ENCODE results near the gene GAL3ST2. TPM values are rescaled to one million over a fixed set of nuclear protein-coding genes. Genes with fewer than 3 reads are reported as not detected.

The GAL3ST2 gene
- polyA plus RNA-seq, 1 experiment: not detected

DNA sequence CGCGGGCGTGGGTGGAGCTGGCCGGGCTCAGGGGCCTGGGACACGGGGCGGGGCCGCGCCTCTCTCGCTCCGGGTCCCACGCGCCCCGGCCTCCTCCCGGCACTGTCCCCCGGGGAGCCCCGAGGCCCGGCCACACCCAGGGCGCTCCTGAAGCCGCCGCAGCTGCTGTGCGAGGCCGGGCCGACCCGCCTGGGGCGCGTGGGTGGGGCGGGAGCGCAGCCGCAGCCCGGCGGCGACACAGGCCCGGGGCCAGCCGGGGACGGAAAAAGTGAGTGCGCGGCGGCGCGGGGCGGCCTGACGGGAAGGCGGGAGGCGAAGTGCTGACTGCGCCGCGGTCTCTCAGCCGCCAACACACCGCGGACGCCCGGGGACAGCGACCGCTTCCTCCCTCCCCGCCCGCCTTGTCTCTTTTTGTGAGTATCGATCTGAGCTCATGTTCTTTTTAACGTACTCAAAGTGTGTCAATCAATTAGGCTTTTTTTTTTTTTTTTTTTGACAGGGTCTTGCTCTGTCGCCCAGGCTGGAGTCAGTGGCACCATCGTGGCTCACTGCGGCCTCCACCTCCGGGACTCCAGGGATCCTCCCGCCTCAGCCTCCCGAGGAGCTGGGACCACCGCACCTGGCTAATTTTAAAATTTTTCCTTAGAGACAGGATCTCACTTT is 67.6 kb downstream of the GAL3ST2 start:
- H3K27ac ChIP-seq (ENCODE audit: low read depth, low read length): no peak overlapping the region
- TF ChIP-seq, protein P1, sequence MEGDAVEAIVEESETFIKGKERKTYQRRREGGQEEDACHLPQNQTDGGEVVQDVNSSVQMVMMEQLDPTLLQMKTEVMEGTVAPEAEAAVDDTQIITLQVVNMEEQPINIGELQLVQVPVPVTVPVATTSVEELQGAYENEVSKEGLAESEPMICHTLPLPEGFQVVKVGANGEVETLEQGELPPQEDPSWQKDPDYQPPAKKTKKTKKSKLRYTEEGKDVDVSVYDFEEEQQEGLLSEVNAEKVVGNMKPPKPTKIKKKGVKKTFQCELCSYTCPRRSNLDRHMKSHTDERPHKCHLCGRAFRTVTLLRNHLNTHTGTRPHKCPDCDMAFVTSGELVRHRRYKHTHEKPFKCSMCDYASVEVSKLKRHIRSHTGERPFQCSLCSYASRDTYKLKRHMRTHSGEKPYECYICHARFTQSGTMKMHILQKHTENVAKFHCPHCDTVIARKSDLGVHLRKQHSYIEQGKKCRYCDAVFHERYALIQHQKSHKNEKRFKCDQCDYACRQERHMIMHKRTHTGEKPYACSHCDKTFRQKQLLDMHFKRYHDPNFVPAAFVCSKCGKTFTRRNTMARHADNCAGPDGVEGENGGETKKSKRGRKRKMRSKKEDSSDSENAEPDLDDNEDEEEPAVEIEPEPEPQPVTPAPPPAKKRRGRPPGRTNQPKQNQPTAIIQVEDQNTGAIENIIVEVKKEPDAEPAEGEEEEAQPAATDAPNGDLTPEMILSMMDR (IDR thresholded peaks at IDR 0.05; ENCODE audit: low read depth, low read length): no peak
- POLR2A ChIA-PET: interaction anchor here (0.6 to 0.7 kb wide), 2 partner anchors 15 to 81 kb away, joined by 3 to 5 read pairs; no protein-coding TSS in a partner anchor
- peaks cover 6% of the 10 kb centered on the region; the same call in 1 of the 2 replicates for H3K9me3 ChIP-seq (ENCODE audit: control insufficient read depth, insufficient read depth, low read length)
- peaks cover 5% of the 10 kb centered on the region for H3K27me3 ChIP-seq (ENCODE audit: control insufficient read depth, insufficient read depth, low read length)
- peak overlapping the region; percentile 51 for H3K4me3 ChIP-seq (ENCODE audit: low read depth, low read length)
- CTCF ChIA-PET: interaction anchor here (0.6 to 0.8 kb wide), 2 partner anchors 8 to 34 kb away, joined by 3 read pairs; no protein-coding TSS in a partner anchor
- DNase-seq (ENCODE audit: low read depth, low spot score): no peak

DNA sequence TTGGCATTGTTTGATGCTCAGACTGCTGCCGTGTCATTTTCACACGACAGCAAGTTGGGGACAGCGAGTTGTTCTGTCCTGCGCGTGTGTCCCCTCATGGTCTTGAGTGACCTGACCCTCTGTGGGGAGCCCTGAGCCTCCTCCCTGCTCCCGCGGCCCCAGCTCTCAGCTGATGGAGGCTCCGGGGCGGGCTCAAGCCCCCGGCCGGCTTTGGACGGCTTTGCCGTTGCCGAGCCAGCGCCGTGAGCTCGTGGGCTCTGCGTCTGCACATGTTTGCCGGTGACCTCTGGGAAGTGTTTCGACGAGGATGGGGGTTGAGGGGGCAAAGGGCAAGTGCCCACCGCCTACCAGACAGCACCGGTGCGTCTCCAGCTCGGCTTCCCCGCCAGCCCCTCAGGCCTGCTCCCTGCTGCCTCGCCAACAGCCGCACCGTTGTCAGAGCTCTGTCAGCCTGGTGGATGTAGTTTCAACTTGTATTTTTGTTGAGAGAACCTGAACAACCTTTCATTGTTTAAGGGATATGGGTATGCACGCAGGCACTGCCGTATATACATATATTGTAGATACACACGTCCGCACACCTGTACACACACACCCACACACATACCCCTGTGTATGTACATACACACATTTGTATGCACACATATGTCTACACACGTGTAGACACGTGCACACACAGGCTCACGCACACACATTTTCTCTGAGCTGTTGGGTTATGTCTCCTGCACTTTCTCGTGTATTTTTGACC is 68.4 kb downstream of the GAL3ST2 start:
- DNase-seq (ENCODE audit: low read depth, low spot score): no peak
- CTCF ChIA-PET: interaction anchor here (0.6 to 0.8 kb wide), 2 partner anchors 9 to 33 kb away, joined by 3 read pairs; no protein-coding TSS in a partner anchor
- POLR2A ChIA-PET: interaction anchor here (0.6 to 0.7 kb wide), 2 partner anchors 15 to 80 kb away, joined by 3 to 5 read pairs; no protein-coding TSS in a partner anchor
- no peak overlapping the region for H3K4me3 ChIP-seq (ENCODE audit: low read depth, low read length)
- TF ChIP-seq, protein P1 (IDR thresholded peaks at IDR 0.05; ENCODE audit: low read depth, low read length): no peak
- H3K27me3 ChIP-seq (ENCODE audit: control insufficient read depth, insufficient read depth, low read length): peaks cover 5% of the 10 kb centered on the region
- peaks cover 6% of the 10 kb centered on the region; the same call in 1 of the 2 replicates for H3K9me3 ChIP-seq (ENCODE audit: control insufficient read depth, insufficient read depth, low read length)
- H3K27ac ChIP-seq (ENCODE audit: low read depth, low read length): no peak overlapping the region

DNA sequence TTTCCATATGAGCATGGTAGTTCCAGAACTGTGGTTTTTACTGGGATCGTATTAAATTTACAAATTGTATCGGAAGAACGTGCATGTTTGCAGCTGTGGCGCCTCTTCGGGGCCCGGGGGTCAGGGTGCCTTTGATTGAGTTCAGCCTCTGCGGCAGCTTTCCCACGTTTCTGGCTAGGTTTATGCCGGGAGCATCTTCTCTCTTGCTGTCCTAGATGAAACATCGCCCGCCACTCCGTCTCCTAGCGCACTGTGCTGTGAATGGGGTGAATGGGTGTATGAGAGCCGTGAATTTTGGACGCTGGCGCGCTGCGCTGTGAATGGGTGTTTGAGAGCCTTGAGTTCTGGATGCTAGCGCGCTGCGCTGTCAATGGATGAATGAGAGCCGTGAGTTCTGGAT is 69.8 kb downstream of the GAL3ST2 start:
- POLR2A ChIA-PET: no interaction called here
- CTCF ChIA-PET: no interaction called here

DNA sequence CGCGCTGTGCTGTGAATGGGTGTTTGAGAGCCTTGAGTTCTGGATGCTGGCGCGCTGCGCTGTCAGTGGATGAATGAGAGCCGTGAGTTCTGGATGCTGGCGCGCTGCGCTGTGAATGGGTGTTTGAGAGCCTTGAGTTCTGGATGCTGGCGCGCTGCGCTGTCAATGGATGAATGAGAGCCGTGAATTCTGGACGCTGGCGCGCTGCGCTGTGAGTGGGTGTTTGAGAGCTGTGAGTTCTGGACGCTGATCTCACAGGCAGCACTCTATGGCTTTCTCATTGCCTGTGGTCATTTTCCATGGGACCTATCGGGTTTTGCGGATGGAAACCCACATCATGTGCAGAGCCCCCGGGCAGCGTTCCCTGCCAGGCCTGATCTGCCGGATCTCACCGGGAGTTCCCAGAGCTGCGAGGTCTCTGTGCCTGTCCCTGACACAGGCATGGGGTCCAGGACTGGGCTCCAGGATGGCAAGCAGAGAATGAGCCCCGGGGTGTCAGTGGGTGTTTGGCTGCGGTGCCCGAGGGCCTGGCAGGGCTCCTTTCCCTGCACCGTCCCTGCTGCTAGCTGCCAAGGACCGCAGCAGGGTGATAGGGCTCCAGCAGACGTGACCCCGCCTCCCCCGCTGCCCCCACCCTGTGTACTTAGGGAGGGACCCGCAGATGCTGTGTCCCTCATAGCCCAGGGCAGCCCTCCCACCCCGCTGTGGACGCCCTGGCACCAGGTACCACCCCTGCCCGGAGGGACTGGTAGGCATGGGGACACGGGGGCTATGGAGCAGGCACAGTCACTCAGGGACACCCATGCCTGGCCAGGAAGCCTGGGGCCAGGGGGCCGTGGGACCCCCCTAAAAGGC is 72.4 kb downstream of the GAL3ST2 start:
- POLR2A ChIA-PET: no interaction called here
- no peak overlapping the region for H3K4me3 ChIP-seq (ENCODE audit: low read depth, low read length)
- no peak for DNase-seq (ENCODE audit: low read depth, low spot score)
- H3K27ac ChIP-seq (ENCODE audit: low read depth, low read length): no peak overlapping the region
- TF ChIP-seq, protein P1 (IDR thresholded peaks at IDR 0.05; ENCODE audit: low read depth, low read length): no peak
- CTCF ChIA-PET: no interaction called here
- H3K9me3 ChIP-seq (ENCODE audit: control insufficient read depth, insufficient read depth, low read length): no peaks in the 10 kb centered on the region; the same call in 1 of the 2 replicates
- H3K27me3 ChIP-seq (ENCODE audit: control insufficient read depth, insufficient read depth, low read length): peaks cover 5% of the 10 kb centered on the region

More for the DNA sequence above, 69.8 kb downstream of the GAL3ST2 start:
- no peak for DNase-seq (ENCODE audit: low read depth, low spot score)
- TF ChIP-seq, protein P1 (IDR thresholded peaks at IDR 0.05; ENCODE audit: low read depth, low read length): no peak
- H3K27me3 ChIP-seq (ENCODE audit: control insufficient read depth, insufficient read depth, low read length): peaks cover 5% of the 10 kb centered on the region
- H3K27ac ChIP-seq (ENCODE audit: low read depth, low read length): no peak overlapping the region
- H3K9me3 ChIP-seq (ENCODE audit: control insufficient read depth, insufficient read depth, low read length): peaks cover 6% of the 10 kb centered on the region; the same call in 1 of the 2 replicates
- no peak overlapping the region for H3K4me3 ChIP-seq (ENCODE audit: low read depth, low read length)

Measured in AG04450 (cell line).